Thymus (tissue), 14 donors: ENCODE results near the gene MAP3K15. TPM values are rescaled to one million over a fixed set of nuclear protein-coding genes. Genes with fewer than 3 reads are reported as not detected.

Source experiments
- DNase-seq, 9 donors: peaks; one replicate each; pipeline ENCODE4 v3.0.0-alpha.2; 2013; ENCODE audit warnings: low spot score in 9 of 9, low read depth in 6 of 9, missing footprints in 1 of 9
- H3K27ac ChIP-seq, 2 donors: one replicate each; pipeline ENCODE4 v1.5.1; 2013; ENCODE audit warnings: control low read depth in 1 of 2, low read depth in 1 of 2, low read length in 1 of 2, mild to moderate bottlenecking in 1 of 2, moderate library complexity in 1 of 2
- H3K27me3 ChIP-seq, 2 donors: one replicate each; pipeline ENCODE4 v1.5.1; 2013; ENCODE audit warnings: low read length in 1 of 2; ENCODE audit not compliant: control insufficient read depth in 2 of 2, insufficient read depth in 1 of 2
- H3K36me3 ChIP-seq, 2 donors: one replicate each; pipeline ENCODE4 v1.5.1; 2013; ENCODE audit warnings: low read length in 1 of 2, mild to moderate bottlenecking in 1 of 2, moderate library complexity in 1 of 2; ENCODE audit not compliant: control insufficient read depth in 2 of 2, insufficient read depth in 2 of 2
- H3K4me1 ChIP-seq, 2 donors: one replicate each; pipeline ENCODE4 v1.5.1; 2013; ENCODE audit warnings: low read length in 2 of 2; ENCODE audit not compliant: control insufficient read depth in 2 of 2, insufficient read depth in 2 of 2
- H3K4me3 ChIP-seq, 2 donors: one replicate each; pipeline ENCODE4 v1.5.1; 2013; ENCODE audit warnings: low read length in 2 of 2, control low read depth in 1 of 2, mild to moderate bottlenecking in 1 of 2
- H3K9me3 ChIP-seq, 2 donors: one replicate each; pipeline ENCODE4 v1.5.1; 2013; ENCODE audit warnings: low read length in 1 of 2, mild to moderate bottlenecking in 1 of 2; ENCODE audit not compliant: control insufficient read depth in 2 of 2, insufficient read depth in 1 of 2
- WGBS: extraction: QIAGEN DNeasy Blood & Tissue Kit; methylation state at CpG from one replicate; pipeline ENCODE4 v1.1.7; 2013; 5-methylcytosine and 5-hydroxymethylcytosine counted together
- long read RNA-seq, 10 donors: transcript quantifications; one replicate each; lab custom pipeline, GENCODE V29; 2026
- polyA plus RNA-seq: library from polyadenylated mRNA; stranded (reverse); fragments of 200-250 nt; gene quantifications from one replicate; pipeline ENCODE4 v1.2.3, GENCODE V29; 2013
- total RNA-seq: library from RNA; stranded (reverse); fragments of 120-200 nt; gene quantifications from one replicate; pipeline ENCODE4 v1.2.4, GENCODE V29; 2013
- donor health status: healthy.

Gene MAP3K15
- total RNA-seq (0.14 TPM), polyA plus RNA-seq (0.52 TPM)
- long read RNA-seq, donor 1 = 0 reads
- long read RNA-seq, donor 2 = 0 reads
- long read RNA-seq, donor 3, partial matches to known transcripts = 31 of 31 reads
- long read RNA-seq, donor 3, other reads (novel, unspliced or antisense) = 0 of 31 reads
- long read RNA-seq, donor 4 = 0 reads
- long read RNA-seq, donor 5, partial matches to known transcripts = 17 of 17 reads
- long read RNA-seq, donor 5, other reads (novel, unspliced or antisense) = 0 of 17 reads
- long read RNA-seq, donor 6 = 0 reads
- long read RNA-seq, donor 7 = 0 reads
- long read RNA-seq, donor 8 = 0 reads
- long read RNA-seq, donor 9 = 0 reads
- long read RNA-seq, donor 10 = 0 reads

- H3K27ac ChIP-seq = no peak within 1 kb of the TSS
- peak in 1 of 9 donors; percentile 9 for DNase-seq
- H3K27me3 ChIP-seq = peaks cover 2 to 35% of the 10 kb centered on the region in 2 donors
- peaks cover 0 to 2% of the 10 kb centered on the region in 2 donors for H3K4me1 ChIP-seq
- H3K4me3 ChIP-seq = peak within 1 kb of the TSS in 1 of 2 donors; percentile 45
- 3% methylated on average over 93 of the region's 100 CpGs for WGBS
- H3K9me3 ChIP-seq = no peaks in the 10 kb centered on the region
- no peaks in the 10 kb centered on the region for H3K36me3 ChIP-seq
These were observed at the start of gene MAP3K15 for GRCh38 chrX:19514791-19515614. TSS of gene MAP3K15 (minus strand) at chrX:19515508. CDS start at chrX:19515261, 247 bp downstream.

- WGBS = 96% methylated on average over 1 of the region's 1 CpG
- Histone ChIP-seq H3K4me3 (no peak overlapping the region), H3K4me1 (peaks cover 0 to 5% of the 10 kb centered on the region in 2 donors), H3K9me3 (no peaks in the 10 kb centered on the region), H3K27me3 (no peaks in the 10 kb centered on the region), H3K27ac (no peak overlapping the region), H3K36me3 (peaks cover 13 to 30% of the 10 kb centered on the region in 2 donors)
- no peak for DNase-seq
These were observed 49.3 kb upstream of the MAP3K15 start for GRCh38 chrX:19564606-19565005.

- WGBS = 92% methylated on average over 6 of the region's 6 CpGs
- no peak for DNase-seq
- Histone ChIP-seq H3K36me3 (peaks cover 8 to 24% of the 10 kb centered on the region in 2 donors), H3K9me3 (no peaks in the 10 kb centered on the region), H3K4me1 (peaks cover 0 to 2% of the 10 kb centered on the region in 2 donors), H3K27ac (no peak overlapping the region), H3K4me3 (no peak overlapping the region), H3K27me3 (no peaks in the 10 kb centered on the region)
These were observed 48.4 kb upstream of the MAP3K15 start for GRCh38 chrX:19563746-19564145.

GRCh38 chrX:19563327-19563726, 48.0 kb upstream of the MAP3K15 start:
- no peaks in the 10 kb centered on the region for H3K9me3 ChIP-seq
- H3K4me1 ChIP-seq = peaks cover 0 to 2% of the 10 kb centered on the region in 2 donors
- H3K4me3 ChIP-seq = no peak overlapping the region
- H3K36me3 ChIP-seq = peaks cover 8 to 20% of the 10 kb centered on the region in 2 donors
- no peak for DNase-seq
- no peak overlapping the region for H3K27ac ChIP-seq
- no peaks in the 10 kb centered on the region for H3K27me3 ChIP-seq
- 94% methylated on average over 10 of the region's 10 CpGs for WGBS

- Histone ChIP-seq H3K4me1 (no peaks in the 10 kb centered on the region), H3K36me3 (peaks cover 5 to 8% of the 10 kb centered on the region in 2 donors)
These were observed 45.3 kb upstream of the MAP3K15 start for GRCh38 chrX:19560611-19561010.

GRCh38 chrX:19557822-19558221, 42.5 kb upstream of the MAP3K15 start:
- no peak overlapping the region for H3K27ac ChIP-seq
- no peaks in the 10 kb centered on the region for H3K9me3 ChIP-seq
- peaks cover 0 to 6% of the 10 kb centered on the region in 2 donors for H3K36me3 ChIP-seq
- DNase-seq = no peak
- no peak overlapping the region for H3K4me3 ChIP-seq
- H3K4me1 ChIP-seq = no peaks in the 10 kb centered on the region
- WGBS = 98% methylated on average over 2 of the region's 2 CpGs
- H3K27me3 ChIP-seq = no peaks in the 10 kb centered on the region

More at GRCh38 chrX:19560611-19561010, 45.3 kb upstream of the MAP3K15 start:
- no peak overlapping the region for H3K27ac ChIP-seq
- H3K27me3 ChIP-seq = no peaks in the 10 kb centered on the region
- no peaks in the 10 kb centered on the region for H3K9me3 ChIP-seq
- no peak for DNase-seq
- 100% methylated on average over 1 of the region's 1 CpG for WGBS
- no peak overlapping the region for H3K4me3 ChIP-seq

- Histone ChIP-seq H3K27ac (no peak overlapping the region), H3K4me3 (no peak overlapping the region), H3K36me3 (peaks cover 0 to 7% of the 10 kb centered on the region in 2 donors), H3K9me3 (no peaks in the 10 kb centered on the region), H3K27me3 (no peaks in the 10 kb centered on the region), H3K4me1 (no peaks in the 10 kb centered on the region)
- 95% methylated on average over 4 of the region's 4 CpGs for WGBS
- no peak for DNase-seq
These were observed 40.9 kb upstream of the MAP3K15 start for GRCh38 chrX:19556202-19556601.

GRCh38 chrX:19555683-19556082, 40.4 kb upstream of the MAP3K15 start:
- H3K27me3 ChIP-seq = no peaks in the 10 kb centered on the region
- no peak for DNase-seq
- no peaks in the 10 kb centered on the region for H3K9me3 ChIP-seq
- no peak overlapping the region for H3K4me3 ChIP-seq
- no peaks in the 10 kb centered on the region for H3K4me1 ChIP-seq
- WGBS = 94% methylated on average over 5 of the region's 5 CpGs
- peaks cover 0 to 7% of the 10 kb centered on the region in 2 donors for H3K36me3 ChIP-seq
- H3K27ac ChIP-seq = peak overlapping the region in 1 of 2 donors; percentile 26

- no peak for DNase-seq
- 98% methylated on average over 5 of the region's 5 CpGs for WGBS
These were observed 39.9 kb upstream of the MAP3K15 start for GRCh38 chrX:19555236-19555635.

More at GRCh38 chrX:19555236-19555635, 39.9 kb upstream of the MAP3K15 start:
- Histone ChIP-seq H3K9me3 (no peaks in the 10 kb centered on the region), H3K27ac (peak overlapping the region in 1 of 2 donors; percentile 26), H3K27me3 (no peaks in the 10 kb centered on the region), H3K4me3 (no peak overlapping the region), H3K36me3 (peaks cover 0 to 7% of the 10 kb centered on the region in 2 donors), H3K4me1 (no peaks in the 10 kb centered on the region)
